Kidney epithelial cell (primary cell): Measurements from ENCODE around the gene BBX. TPM values are rescaled to one million over a fixed set of nuclear protein-coding genes. Genes with fewer than 3 reads are reported as not detected.
A peak's percentile ranks its signal among the peaks of the same experiment; 100 is the strongest.

Experiments used
- DNase-seq: peaks from one replicate; pipeline ENCODE4 v3.0.0-alpha.2; 2010; ENCODE audit warnings: low read depth
- H3K27me3 ChIP-seq: 2 replicates; pipeline ENCODE4 v1.6.0; 2011; ENCODE audit warnings: low read length; ENCODE audit not compliant: control insufficient read depth, insufficient read depth
- H3K36me3 ChIP-seq: 2 replicates; pipeline ENCODE4 v1.5.1; 2011; ENCODE audit warnings: low read length; ENCODE audit not compliant: control insufficient read depth, insufficient read depth
- H3K4me3 ChIP-seq: 2 replicates; pipeline ENCODE4 v1.5.1; 2011; ENCODE audit warnings: low read depth, mild to moderate bottlenecking, control low read depth, low read length
- CTCF ChIP-seq: IDR thresholded peaks from 2 replicates; pipeline ENCODE4 v1.5.1; 2011; ENCODE audit warnings: mild to moderate bottlenecking, moderate library complexity, low read length, control low read depth, inconsistent platforms; ENCODE audit not compliant: insufficient read depth, poor library complexity, severe bottlenecking
- total RNA-seq: library from RNA; depleted of rRNA; stranded (reverse); fragments of >200 nt; gene quantifications from 2 replicates; pipeline ENCODE4 v1.2.3, GENCODE V29; 2015

The BBX gene
- total RNA-seq, 1 donor from 2014 or later, result 50.7 TPM

DNA sequence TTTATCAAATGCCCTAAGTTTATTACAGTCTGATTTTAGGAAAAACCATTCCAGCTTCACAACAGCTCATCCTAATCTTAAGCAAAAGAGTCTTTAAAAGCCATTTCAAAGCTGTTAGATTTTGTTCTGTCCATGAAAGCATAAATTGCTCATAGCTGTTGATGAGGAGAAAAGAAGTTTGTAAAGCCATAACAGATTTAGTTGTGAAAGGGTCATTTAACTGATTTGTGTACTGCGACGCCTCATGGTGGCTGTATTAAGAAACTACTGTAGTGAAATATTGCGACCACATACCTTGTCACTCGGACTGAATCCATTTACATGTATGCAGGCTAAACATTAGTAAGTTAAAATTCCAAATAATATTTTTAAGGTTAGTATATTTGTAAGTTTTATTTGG lies 20.9 kb downstream of the BBX start:
- peak; percentile 22 for TF ChIP-seq CTCF
- no peaks in the 10 kb centered on the region for H3K36me3 ChIP-seq
- H3K4me3 ChIP-seq, result no peak overlapping the region
- no peaks in the 10 kb centered on the region for H3K27me3 ChIP-seq
- no peak for DNase-seq

GRCh38 chr3:107545680-107546120 lies 22.9 kb downstream of the BBX start:
- DNase-seq, result no peak
- no peak for TF ChIP-seq CTCF
- H3K36me3 ChIP-seq, result no peaks in the 10 kb centered on the region
- no peak overlapping the region for H3K4me3 ChIP-seq
- H3K27me3 ChIP-seq, result no peaks in the 10 kb centered on the region

DNA sequence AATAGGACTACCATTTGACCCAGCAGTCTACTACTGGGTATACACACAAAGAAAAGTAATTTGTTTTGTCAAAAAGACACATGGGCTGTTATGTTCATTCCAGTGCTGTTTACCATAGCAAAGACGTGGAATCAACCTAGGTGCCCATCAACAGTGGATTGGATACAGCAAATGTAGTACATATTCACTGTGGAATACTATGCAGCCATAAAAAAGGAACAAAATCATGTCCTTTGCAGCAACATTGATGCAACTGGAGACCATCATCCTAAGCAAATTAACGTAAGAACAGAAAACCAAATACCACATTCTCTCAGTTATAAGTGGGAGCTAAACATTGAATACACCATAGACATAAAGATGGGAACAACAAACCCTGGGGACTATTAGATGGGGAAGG lies 25.8 kb downstream of the BBX start:
- TF ChIP-seq CTCF, result no peak
- Histone ChIP-seq H3K27me3 (no peaks in the 10 kb centered on the region), H3K36me3 (no peaks in the 10 kb centered on the region), H3K4me3 (no peak overlapping the region)
- no peak for DNase-seq

GRCh38 chr3:107555359-107555758 lies 32.6 kb downstream of the BBX start:
- TF ChIP-seq CTCF, result no peak
- H3K36me3 ChIP-seq, result no peaks in the 10 kb centered on the region
- H3K4me3 ChIP-seq, result no peak overlapping the region
- no peaks in the 10 kb centered on the region for H3K27me3 ChIP-seq
- DNase-seq, result no peak

DNA sequence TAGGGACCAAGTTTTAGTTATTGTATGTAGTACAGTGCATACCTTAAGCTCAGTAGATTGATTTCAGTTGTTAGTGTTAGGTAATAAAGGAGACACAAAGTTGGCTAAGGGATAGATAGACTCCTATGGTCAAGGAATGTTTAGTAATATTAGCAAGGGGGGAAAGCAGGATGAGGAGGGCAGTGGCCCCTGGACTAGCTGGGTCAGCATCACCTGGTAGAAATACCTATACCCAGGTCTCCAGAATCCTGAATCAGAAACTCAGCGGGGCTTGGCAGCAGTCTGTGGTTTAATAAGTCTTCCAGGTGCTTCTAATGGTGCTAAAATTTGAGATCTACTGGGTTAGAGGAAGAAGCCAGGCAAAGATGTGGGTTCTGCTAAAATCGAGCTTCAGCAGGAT lies 35.0 kb downstream of the BBX start:
- no peak overlapping the region for H3K4me3 ChIP-seq
- no peaks in the 10 kb centered on the region for H3K27me3 ChIP-seq
- no peak for DNase-seq
- no peaks in the 10 kb centered on the region for H3K36me3 ChIP-seq
- TF ChIP-seq CTCF, result no peak

DNA sequence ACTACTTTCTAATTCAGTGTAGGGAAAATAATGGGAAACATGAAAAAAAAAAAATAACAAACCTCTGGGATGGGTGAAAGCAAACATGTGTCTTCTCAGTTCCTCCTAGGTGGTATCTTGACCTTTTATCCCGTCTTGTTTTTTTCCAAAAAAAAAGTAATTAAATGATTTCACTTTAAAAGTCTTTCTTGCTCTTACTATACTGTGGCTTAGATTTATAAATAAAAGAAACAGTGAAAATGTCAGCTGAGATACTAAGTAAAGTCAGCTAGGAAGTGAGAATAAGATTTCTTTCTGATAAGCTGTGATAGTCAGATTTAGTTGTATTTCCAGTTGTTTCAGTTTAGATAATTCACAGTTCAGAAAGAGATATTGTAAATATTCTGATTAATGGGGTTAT lies 37.4 kb downstream of the BBX start:
- H3K4me3 ChIP-seq, result no peak overlapping the region
- H3K36me3 ChIP-seq, result no peaks in the 10 kb centered on the region
- no peaks in the 10 kb centered on the region for H3K27me3 ChIP-seq
- no peak for DNase-seq
- no peak for TF ChIP-seq CTCF
